ENCODE measurements around the gene GOLPH3.

The GOLPH3 gene

GRCh38 chr5:32100691-32101302 lies 73.3 kb downstream of the GOLPH3 start:
- in situ Hi-C loops (cut with MboI; ENCODE audit: low sequenced_read_pairs): no loop called here

GRCh38 chr5:32100230-32100629 lies 73.9 kb downstream of the GOLPH3 start:
- in situ Hi-C loops (cut with MboI; ENCODE audit: low sequenced_read_pairs): no loop called here

- in situ Hi-C loops (cut with MboI; ENCODE audit: low sequenced_read_pairs): loop anchor here (25.0 kb wide), 1 partner anchor 512 kb away; no protein-coding TSS in a partner anchor
Measured at GRCh38 chr5:32099486-32100035, 74.6 kb downstream of the GOLPH3 start.

GRCh38 chr5:32098890-32099310 lies 75.2 kb downstream of the GOLPH3 start:
- in situ Hi-C loops (cut with MboI; ENCODE audit: low sequenced_read_pairs): loop anchor here (25.0 kb wide), 1 partner anchor 512 kb away; no protein-coding TSS in a partner anchor

- in situ Hi-C loops (cut with MboI; ENCODE audit: low sequenced_read_pairs): loop anchor here (25.0 kb wide), 1 partner anchor 511 kb away; no protein-coding TSS in a partner anchor
Measured at GRCh38 chr5:32098291-32098690, 75.8 kb downstream of the GOLPH3 start.

- in situ Hi-C loops (cut with MboI; ENCODE audit: low sequenced_read_pairs): loop anchor here (25.0 kb wide), 1 partner anchor 510 kb away; no protein-coding TSS in a partner anchor
Measured at GRCh38 chr5:32096891-32097595, 77.1 kb downstream of the GOLPH3 start.

- in situ Hi-C loops (cut with MboI; ENCODE audit: low sequenced_read_pairs): loop anchor here (25.0 kb wide), 1 partner anchor 508 kb away; no protein-coding TSS in a partner anchor
Measured at GRCh38 chr5:32095261-32095671, 78.9 kb downstream of the GOLPH3 start.

DNA sequence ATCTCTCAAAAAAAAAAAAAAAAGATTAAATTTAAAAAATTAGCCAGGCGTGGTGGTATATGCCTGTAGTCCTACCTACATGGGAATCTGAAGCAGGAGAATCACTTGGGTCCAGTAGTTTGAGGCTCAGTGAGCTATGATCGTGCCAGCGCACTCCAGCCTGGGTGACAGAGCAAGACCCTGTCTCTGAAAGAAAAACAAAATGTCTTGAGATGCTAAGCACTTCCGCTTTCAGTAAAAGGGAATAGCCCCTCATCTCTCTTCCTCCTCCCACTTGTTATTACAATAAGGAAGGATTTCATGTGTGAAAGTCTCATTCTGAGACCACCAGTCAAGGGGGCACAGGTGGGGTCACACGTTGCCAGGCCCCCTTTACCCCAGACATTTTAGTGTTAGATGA lies 79.4 kb downstream of the GOLPH3 start:
- in situ Hi-C loops (cut with MboI; ENCODE audit: low sequenced_read_pairs): loop anchor here (25.0 kb wide), 1 partner anchor 507 kb away; no protein-coding TSS in a partner anchor

GRCh38 chr5:32092938-32093812 lies 80.9 kb downstream of the GOLPH3 start:
- in situ Hi-C loops (cut with MboI; ENCODE audit: low sequenced_read_pairs): loop anchor here (25.0 kb wide), 1 partner anchor 506 kb away; no protein-coding TSS in a partner anchor

DNA sequence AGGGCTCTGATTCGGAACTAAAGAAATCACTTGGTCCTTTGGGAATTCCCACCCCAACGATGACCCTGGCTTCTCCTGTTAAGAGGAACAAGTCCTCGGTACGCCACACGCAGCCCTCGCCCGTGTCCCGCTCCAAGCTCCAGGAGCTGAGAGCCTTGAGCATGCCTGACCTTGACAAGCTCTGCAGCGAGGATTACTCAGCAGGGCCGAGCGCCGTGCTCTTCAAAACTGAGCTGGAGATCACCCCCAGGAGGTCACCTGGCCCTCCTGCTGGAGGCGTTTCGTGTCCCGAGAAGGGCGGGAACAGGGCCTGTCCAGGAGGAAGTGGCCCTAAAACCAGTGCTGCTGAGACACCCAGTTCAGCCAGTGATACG lies 83.4 kb downstream of the GOLPH3 start:
- in situ Hi-C loops (cut with MboI; ENCODE audit: low sequenced_read_pairs): loop anchor here (25.0 kb wide), 1 partner anchor 503 kb away; no protein-coding TSS in a partner anchor

DNA sequence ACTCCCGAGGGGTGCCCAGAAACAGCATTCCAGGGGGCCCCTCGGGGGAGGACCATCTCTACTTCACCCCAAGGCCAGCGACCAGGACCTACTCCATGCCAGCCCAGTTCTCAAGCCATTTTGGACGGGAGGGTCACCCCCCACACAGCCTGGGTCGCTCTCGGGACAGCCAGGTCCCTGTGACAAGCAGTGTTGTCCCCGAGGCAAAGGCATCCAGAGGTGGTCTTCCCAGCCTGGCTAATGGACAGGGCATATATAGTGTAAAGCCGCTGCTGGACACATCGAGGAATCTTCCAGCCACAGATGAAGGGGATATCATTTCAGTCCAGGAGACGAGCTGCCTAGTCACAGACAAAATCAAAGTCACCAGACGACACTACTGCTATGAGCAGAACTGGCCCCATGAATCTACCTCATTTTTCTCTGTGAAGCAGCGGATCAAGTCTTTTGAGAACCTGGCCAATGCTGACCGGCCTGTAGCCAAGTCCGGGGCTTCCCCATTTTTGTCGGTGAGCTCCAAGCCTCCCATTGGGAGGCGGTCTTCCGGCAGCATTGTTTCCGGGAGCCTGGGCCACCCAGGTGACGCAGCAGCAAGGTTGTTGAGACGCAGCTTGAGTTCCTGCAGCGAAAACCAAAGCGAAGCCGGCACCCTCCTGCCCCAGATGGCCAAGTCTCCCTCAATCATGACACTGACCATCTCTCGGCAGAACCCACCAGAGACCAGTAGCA lies 83.9 kb downstream of the GOLPH3 start:
- in situ Hi-C loops (cut with MboI; ENCODE audit: low sequenced_read_pairs): loop anchor here (25.0 kb wide), 1 partner anchor 503 kb away; no protein-coding TSS in a partner anchor

GRCh38 chr5:32089146-32090000 lies 84.7 kb downstream of the GOLPH3 start:
- in situ Hi-C loops (cut with MboI; ENCODE audit: low sequenced_read_pairs): loop anchor here (25.0 kb wide), 1 partner anchor 502 kb away; no protein-coding TSS in a partner anchor

DNA sequence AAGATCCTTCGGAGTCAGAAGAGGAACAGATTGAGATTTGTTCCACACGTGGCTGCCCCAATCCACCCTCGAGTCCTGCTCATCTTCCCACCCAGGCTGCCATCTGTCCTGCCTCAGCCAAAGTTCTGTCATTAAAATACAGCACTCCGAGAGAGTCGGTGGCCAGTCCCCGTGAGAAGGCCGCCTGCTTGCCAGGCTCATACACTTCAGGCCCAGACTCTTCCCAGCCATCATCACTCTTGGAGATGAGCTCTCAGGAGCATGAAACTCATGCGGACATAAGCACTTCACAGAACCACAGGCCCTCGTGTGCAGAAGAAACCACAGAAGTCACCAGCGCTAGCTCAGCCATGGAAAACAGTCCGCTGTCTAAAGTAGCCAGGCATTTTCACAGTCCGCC lies 85.9 kb downstream of the GOLPH3 start:
- in situ Hi-C loops (cut with MboI; ENCODE audit: low sequenced_read_pairs): loop anchor here (25.0 kb wide), 1 partner anchor 501 kb away; no protein-coding TSS in a partner anchor

GRCh38 chr5:32087086-32088082 lies 86.7 kb downstream of the GOLPH3 start:
- in situ Hi-C loops (cut with MboI; ENCODE audit: low sequenced_read_pairs): loop anchor here (25.0 kb wide), 1 partner anchor 500 kb away; no protein-coding TSS in a partner anchor

GRCh38 chr5:32083981-32084430 lies 90.1 kb downstream of the GOLPH3 start:
- in situ Hi-C loops (cut with MboI; ENCODE audit: low sequenced_read_pairs): loop anchor here (25.0 kb wide), 1 partner anchor 497 kb away; no protein-coding TSS in a partner anchor

DNA sequence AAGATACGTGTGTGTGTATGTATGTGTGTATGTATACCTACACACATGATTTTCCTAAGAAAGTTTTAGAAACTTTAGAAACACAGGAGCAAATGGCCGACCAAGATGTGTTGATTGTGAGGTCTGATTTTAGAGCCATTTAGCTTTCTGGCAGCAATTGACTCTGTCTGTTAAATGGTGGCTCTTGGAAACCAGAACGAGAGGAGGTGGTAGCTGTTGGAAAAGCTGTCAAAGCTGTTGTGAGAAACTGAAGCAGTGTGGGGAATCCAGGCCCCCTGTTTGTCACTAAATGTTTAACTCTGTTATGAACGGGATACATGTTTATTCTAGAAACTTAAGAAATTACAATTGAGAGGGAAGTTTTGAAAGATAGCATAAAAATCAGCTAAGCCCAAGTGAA lies 91.4 kb downstream of the GOLPH3 start:
- in situ Hi-C loops (cut with MboI; ENCODE audit: low sequenced_read_pairs): loop anchor here (25.0 kb wide), 1 partner anchor 495 kb away; no protein-coding TSS in a partner anchor

DNA sequence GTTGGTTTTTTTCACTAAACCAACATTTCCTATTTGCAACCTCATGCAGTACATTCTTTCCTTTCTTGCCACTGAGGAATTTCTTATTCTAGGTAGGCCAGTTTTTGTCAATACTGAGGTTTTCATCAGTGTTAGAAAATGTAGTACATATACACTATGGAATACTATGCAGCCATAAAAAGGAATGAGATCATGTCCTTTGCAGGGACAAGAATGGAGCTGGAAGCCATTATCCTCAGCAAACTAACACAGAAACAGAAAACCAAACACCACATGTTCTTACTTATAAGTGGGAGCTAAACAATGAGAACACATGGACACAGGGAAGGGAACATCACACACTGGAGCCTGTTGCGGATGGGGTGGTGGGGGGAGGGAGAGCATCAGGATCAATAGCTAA lies 93.6 kb downstream of the GOLPH3 start:
- in situ Hi-C loops (cut with MboI; ENCODE audit: low sequenced_read_pairs): loop anchor here (25.0 kb wide), 1 partner anchor 493 kb away; no protein-coding TSS in a partner anchor

All from HL-60/S4 treated with retinoic acid at 250 ng/mL for 4 days and 3 days (cell line).